HepG2 (cell line): ENCODE data around the gene ARF6. TPM values are rescaled to one million over a fixed set of nuclear protein-coding genes. Genes with fewer than 3 reads are reported as not detected.

Source experiments
- CC2D1A ChIP-seq: sonication (generic); formaldehyde crosslinking; IDR thresholded peaks from 2 replicates; pipeline ENCODE4 v1.8.1; 2023; ENCODE audit warnings: mild to moderate bottlenecking, missing genetic modification reagents
- FOXK1 ChIP-seq: sonication (generic); formaldehyde crosslinking; IDR thresholded peaks from 2 replicates; pipeline ENCODE4 v1.4.0; 2020; ENCODE audit warnings: low read depth, missing genetic modification reagents, borderline replicate concordance
- HMG20A ChIP-seq: IDR thresholded peaks from 2 replicates; pipeline ENCODE4 v1.6.1; 2016; ENCODE audit warnings: borderline replicate concordance
- KMT2B ChIP-seq: IDR thresholded peaks from 2 replicates; pipeline ENCODE4 v1.6.1; 2016; ENCODE audit warnings: missing genetic modification reagents, missing compliant biosample characterization
- NAIF1 ChIP-seq: sonication (generic); formaldehyde crosslinking; IDR thresholded peaks from 2 replicates; pipeline ENCODE4 v1.5.0; 2020; ENCODE audit warnings: mild to moderate bottlenecking, missing genetic modification reagents, borderline replicate concordance
- POGZ ChIP-seq: sonication (generic); formaldehyde crosslinking; IDR thresholded peaks from 2 replicates; pipeline ENCODE4 v1.4.0; 2020; ENCODE audit warnings: mild to moderate bottlenecking, missing genetic modification reagents
- RXRB ChIP-seq: IDR thresholded peaks from 2 replicates; pipeline ENCODE4 v1.6.1; 2016; ENCODE audit warnings: borderline replicate concordance, missing genetic modification reagents, missing compliant biosample characterization
- SIN3A ChIP-seq: IDR thresholded peaks from 2 replicates; pipeline ENCODE4 v1.6.1; 2011; ENCODE audit warnings: low read depth, mild to moderate bottlenecking, control low read depth, low read length, borderline replicate concordance
- ZFP41 ChIP-seq: sonication (generic); formaldehyde crosslinking; IDR thresholded peaks from 2 replicates; pipeline ENCODE4 v1.4.0; 2020; ENCODE audit warnings: mild to moderate bottlenecking, missing genetic modification reagents, borderline replicate concordance
- ZKSCAN1 ChIP-seq: fragments of 150-350 bp; IDR thresholded peaks from 2 replicates; pipeline ENCODE4 v1.6.1; 2014; ENCODE audit warnings: low read length
- polyA plus RNA-seq, 8 experiments: library from polyadenylated mRNA; depleted of rRNA in 3 of 8; stranded (reverse) in 7 of 8; unstranded in 1 of 8; fragments of >200 nt; fragmentation: Illumina TruSeq in 4 of 8; extraction: Trizol in 4 of 8; gene quantifications; 2 replicates each; pipeline versions ENCODE4 v1.2.1 to v1.2.3, GENCODE V29; 2011 to 2016; ENCODE audit warnings: low read depth in 4 of 8, missing spikeins in 1 of 8, mixed read lengths in 1 of 8; ENCODE audit not compliant: insufficient read depth in 1 of 8
- total RNA-seq, 5 experiments: library from RNA; depleted of rRNA; stranded (reverse); fragments of >200 nt; fragmentation: Illumina TruSeq; extraction: Trizol; gene quantifications; 2 replicates each; pipeline ENCODE4 v1.2.3, GENCODE V29; 2016; ENCODE audit warnings: low read depth in 1 of 5
- TF ChIP-seq, protein P1 (sequence below): IDR thresholded peaks from 2 replicates; pipeline ENCODE4 v1.6.1; 2016; ENCODE audit warnings: low read depth, missing genetic modification reagents, missing compliant biosample characterization
- TF ChIP-seq, protein P2 (sequence below): IDR thresholded peaks from 2 replicates; pipeline ENCODE4 v1.6.1; 2016; ENCODE audit warnings: mild to moderate bottlenecking, missing biosample characterization, missing genetic modification reagents
- TF ChIP-seq, protein P3 (sequence below): IDR thresholded peaks from 2 replicates; pipeline ENCODE4 v1.6.1; 2012; ENCODE audit warnings: low read depth, low read length, improper control_type of control experiment
- TF ChIP-seq, protein P4 (sequence below): sonication (generic); formaldehyde crosslinking; IDR thresholded peaks from 2 replicates; pipeline ENCODE4 v1.5.1; 2020; ENCODE audit warnings: missing genetic modification reagents, mild to moderate bottlenecking, borderline replicate concordance
- TF ChIP-seq, protein P5 (sequence below): sonication (generic); formaldehyde crosslinking; IDR thresholded peaks from 2 replicates; pipeline ENCODE4 v1.4.0; 2020; ENCODE audit warnings: missing genetic modification reagents

The ARF6 gene
- total and polyA plus RNA-seq, 2 of the 13 experiments (the other 11 are each of a cell fraction or from before 2014, with no cell fraction given) = 12.7 to 31.9 TPM

DNA sequence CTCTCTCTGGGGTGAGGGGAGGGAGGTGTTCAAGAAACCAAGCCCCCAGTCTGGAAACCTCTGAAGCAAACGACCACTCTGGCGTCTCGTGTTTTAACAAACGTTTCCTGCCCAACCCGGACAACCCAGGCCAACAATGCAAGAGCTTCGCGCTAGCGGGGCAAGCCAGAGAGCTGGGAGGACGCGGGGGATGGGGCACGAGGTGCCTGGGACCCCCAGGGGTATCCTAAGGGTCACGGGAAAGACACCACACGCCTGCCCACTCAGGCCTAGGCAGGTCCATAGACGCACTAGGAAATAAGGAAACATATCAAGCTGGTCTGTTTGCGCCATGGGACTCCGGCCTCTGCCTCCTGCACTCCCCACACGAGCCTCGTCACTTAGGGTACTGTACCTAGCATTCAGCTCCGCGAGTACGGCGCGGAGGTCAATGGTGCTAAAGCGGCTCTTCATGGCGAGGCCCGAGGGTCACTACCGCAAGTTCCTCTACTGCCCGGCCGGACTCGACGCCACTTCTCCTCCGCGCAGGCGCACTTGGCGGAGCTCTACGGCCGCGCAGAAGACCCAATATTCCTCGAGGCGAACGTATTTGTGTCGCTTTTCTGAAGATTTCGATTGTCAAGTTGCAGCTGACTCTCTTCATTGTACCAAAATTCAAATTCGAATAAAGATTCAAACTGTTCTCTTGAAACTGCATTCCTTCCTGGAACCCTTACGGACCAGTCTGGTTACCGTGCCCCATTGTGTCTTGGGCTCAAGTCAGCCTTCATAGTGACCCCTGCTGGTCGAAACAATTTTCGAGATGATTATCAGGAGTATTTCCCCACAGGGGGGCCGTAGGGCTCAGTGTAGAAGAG lies 40.4 kb upstream of the ARF6 start, which contains the start of gene NEMF (continued):
- TF ChIP-seq, protein P1, sequence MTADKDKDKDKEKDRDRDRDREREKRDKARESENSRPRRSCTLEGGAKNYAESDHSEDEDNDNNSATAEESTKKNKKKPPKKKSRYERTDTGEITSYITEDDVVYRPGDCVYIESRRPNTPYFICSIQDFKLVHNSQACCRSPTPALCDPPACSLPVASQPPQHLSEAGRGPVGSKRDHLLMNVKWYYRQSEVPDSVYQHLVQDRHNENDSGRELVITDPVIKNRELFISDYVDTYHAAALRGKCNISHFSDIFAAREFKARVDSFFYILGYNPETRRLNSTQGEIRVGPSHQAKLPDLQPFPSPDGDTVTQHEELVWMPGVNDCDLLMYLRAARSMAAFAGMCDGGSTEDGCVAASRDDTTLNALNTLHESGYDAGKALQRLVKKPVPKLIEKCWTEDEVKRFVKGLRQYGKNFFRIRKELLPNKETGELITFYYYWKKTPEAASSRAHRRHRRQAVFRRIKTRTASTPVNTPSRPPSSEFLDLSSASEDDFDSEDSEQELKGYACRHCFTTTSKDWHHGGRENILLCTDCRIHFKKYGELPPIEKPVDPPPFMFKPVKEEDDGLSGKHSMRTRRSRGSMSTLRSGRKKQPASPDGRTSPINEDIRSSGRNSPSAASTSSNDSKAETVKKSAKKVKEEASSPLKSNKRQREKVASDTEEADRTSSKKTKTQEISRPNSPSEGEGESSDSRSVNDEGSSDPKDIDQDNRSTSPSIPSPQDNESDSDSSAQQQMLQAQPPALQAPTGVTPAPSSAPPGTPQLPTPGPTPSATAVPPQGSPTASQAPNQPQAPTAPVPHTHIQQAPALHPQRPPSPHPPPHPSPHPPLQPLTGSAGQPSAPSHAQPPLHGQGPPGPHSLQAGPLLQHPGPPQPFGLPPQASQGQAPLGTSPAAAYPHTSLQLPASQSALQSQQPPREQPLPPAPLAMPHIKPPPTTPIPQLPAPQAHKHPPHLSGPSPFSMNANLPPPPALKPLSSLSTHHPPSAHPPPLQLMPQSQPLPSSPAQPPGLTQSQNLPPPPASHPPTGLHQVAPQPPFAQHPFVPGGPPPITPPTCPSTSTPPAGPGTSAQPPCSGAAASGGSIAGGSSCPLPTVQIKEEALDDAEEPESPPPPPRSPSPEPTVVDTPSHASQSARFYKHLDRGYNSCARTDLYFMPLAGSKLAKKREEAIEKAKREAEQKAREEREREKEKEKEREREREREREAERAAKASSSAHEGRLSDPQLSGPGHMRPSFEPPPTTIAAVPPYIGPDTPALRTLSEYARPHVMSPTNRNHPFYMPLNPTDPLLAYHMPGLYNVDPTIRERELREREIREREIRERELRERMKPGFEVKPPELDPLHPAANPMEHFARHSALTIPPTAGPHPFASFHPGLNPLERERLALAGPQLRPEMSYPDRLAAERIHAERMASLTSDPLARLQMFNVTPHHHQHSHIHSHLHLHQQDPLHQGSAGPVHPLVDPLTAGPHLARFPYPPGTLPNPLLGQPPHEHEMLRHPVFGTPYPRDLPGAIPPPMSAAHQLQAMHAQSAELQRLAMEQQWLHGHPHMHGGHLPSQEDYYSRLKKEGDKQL (CRISPR knock-in tag) = no peak
- 0 out of 2 replicates have a peak, but pooled peaks have one; percentile 10 for TF ChIP-seq HMG20A (CRISPR knock-in tag)
- TF ChIP-seq, protein P2, sequence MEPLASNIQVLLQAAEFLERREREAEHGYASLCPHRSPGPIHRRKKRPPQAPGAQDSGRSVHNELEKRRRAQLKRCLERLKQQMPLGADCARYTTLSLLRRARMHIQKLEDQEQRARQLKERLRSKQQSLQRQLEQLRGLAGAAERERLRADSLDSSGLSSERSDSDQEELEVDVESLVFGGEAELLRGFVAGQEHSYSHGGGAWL (CRISPR knock-in tag) = peak; percentile 33; the same call in 1 of the 2 replicates
- no peak; the same call in 1 of the 2 replicates for TF ChIP-seq SIN3A
- peak; percentile 58 for TF ChIP-seq POGZ (CRISPR knock-in tag)
- no peak for TF ChIP-seq ZFP41 (CRISPR knock-in tag)
- peak; percentile 88 for TF ChIP-seq KMT2B (CRISPR knock-in tag)
- 0 out of 2 replicates have a peak, but pooled peaks have one; percentile 10 for TF ChIP-seq ZKSCAN1
- TF ChIP-seq CC2D1A (CRISPR knock-in tag) = no peak
- TF ChIP-seq, protein P3, sequence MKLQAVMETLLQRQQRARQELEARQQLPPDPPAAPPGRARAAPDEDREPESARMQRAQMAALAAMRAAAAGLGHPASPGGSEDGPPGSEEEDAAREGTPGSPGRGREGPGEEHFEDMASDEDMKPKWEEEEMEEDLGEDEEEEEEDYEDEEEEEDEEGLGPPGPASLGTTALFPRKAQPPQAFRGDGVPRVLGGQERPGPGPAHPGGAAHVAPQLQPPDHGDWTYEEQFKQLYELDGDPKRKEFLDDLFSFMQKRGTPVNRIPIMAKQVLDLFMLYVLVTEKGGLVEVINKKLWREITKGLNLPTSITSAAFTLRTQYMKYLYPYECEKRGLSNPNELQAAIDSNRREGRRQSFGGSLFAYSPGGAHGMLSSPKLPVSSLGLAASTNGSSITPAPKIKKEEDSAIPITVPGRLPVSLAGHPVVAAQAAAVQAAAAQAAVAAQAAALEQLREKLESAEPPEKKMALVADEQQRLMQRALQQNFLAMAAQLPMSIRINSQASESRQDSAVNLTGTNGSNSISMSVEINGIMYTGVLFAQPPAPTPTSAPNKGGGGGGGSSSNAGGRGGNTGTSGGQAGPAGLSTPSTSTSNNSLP = no peak
- peak; percentile 65; the same call in 1 of the 2 replicates for TF ChIP-seq FOXK1 (CRISPR knock-in tag)
- TF ChIP-seq NAIF1 (CRISPR knock-in tag) = peak; percentile 93; the same call in 1 of the 2 replicates
- TF ChIP-seq, protein P4, sequence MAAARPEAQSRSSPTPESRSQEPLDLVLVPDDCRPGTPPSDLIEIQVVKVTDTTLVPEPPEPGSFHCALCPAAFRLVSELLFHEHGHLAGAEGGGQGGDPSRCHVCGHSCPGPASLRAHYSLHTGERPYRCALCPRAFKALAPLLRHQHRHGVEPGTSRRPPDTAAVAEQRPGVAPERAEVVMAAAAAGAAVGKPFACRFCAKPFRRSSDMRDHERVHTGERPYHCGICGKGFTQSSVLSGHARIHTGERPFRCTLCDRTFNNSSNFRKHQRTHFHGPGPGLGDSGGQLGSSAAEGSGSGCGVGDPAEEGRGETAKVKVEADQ (CRISPR knock-in tag) = peak; percentile 79; the same call in 1 of the 2 replicates
- TF ChIP-seq RXRB = peak; percentile 27; the same call in 1 of the 2 replicates
- TF ChIP-seq, protein P5, sequence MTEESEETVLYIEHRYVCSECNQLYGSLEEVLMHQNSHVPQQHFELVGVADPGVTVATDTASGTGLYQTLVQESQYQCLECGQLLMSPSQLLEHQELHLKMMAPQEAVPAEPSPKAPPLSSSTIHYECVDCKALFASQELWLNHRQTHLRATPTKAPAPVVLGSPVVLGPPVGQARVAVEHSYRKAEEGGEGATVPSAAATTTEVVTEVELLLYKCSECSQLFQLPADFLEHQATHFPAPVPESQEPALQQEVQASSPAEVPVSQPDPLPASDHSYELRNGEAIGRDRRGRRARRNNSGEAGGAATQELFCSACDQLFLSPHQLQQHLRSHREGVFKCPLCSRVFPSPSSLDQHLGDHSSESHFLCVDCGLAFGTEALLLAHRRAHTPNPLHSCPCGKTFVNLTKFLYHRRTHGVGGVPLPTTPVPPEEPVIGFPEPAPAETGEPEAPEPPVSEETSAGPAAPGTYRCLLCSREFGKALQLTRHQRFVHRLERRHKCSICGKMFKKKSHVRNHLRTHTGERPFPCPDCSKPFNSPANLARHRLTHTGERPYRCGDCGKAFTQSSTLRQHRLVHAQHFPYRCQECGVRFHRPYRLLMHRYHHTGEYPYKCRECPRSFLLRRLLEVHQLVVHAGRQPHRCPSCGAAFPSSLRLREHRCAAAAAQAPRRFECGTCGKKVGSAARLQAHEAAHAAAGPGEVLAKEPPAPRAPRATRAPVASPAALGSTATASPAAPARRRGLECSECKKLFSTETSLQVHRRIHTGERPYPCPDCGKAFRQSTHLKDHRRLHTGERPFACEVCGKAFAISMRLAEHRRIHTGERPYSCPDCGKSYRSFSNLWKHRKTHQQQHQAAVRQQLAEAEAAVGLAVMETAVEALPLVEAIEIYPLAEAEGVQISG = peak; percentile 83
